Measurements from ENCODE around the gene SAA2. TPM values are rescaled to one million over a fixed set of nuclear protein-coding genes. Genes with fewer than 3 reads are reported as not detected.
"Not testable (repeated sequence)": the region's sequence is repeated elsewhere in the genome, so short reads cannot be mapped to it uniquely, and the experiment has no call there.

The SAA2 gene
- polyA plus RNA-seq: 100 to 1,000 TPM in 2 of 3 donors, 10 to 100 TPM in 1; 60.2 to 920 (median 158) TPM

DNA sequence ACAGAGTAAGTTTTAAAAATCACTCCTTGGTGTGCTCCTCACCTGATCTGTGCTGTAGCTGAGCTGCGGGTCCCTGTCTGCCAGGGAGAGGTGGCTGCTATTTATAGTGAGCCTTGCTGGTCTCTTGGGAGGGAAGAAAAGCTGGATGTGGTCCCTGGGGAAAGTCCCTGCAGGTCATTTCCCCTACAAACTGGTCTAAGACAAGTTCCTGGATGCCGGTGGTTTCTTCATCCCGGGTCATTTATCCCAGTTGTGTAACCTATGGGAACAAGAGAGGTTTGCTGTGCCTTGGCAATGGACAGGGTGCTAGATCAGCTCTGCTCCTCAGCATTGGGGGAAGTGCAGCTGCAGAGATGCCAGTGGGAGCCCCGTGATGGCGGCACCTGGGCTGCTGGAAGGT, at the start of gene SAA2:
TSS of gene SAA2 (minus strand) at position 108 of the 400 bp plus-strand sequence. CDS start 657 bp downstream, outside the sequence.
- 65 to 66% (median 65%) methylated on average over 5 of the region's 5 CpGs for WGBS, 3 donors
- H3K27ac ChIP-seq (ENCODE audit: low read depth, low read length): no peak within 1 kb of the TSS

DNA sequence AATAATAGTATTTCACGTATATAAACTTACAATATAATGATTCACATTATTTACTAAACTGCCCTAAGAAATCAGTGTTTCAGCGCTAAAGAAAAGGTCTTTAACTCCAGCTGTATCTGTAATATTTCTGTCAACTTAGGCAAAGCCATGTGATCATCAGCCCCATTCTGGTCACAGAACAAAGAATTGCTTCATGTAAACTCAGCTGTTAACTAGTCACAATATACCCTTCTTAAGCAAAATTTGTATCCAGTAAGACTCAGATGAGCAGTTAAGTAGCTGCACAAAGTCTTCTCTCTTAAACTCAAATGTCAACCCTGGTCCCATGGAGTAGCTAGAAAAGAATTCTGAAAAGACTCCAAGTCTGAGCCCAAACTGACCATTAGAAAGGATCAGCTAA, 46.8 kb upstream of the SAA2 start:
- H3K27ac ChIP-seq (ENCODE audit: low read depth, low read length): no peak overlapping the region
- WGBS, 3 donors: 94 to 98% (median 95%) methylated on average over 2 of the region's 2 CpGs

DNA sequence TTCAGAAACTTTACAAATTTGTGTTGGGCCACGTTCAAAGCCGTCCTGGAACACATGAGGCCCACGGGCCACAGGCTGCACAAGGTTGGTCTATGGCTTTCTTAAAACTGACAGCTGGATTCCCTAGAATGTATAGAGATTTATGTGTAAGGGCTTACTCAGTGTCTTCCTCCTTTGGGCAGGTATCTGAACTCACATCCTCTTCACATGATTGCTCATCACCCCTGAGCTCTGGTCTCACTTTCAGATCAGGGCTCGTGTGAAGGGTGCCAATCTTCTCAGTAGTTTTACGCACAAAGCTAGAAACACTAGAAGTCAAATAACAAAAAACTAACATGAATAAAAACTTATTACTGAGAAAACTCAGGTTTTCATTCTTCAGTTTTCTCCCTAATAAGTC, 46.4 kb upstream of the SAA2 start:
- H3K27ac ChIP-seq (ENCODE audit: low read depth, low read length): no peak overlapping the region
- 92 to 95% (median 94%) methylated on average over 5 of the region's 5 CpGs for WGBS, 3 donors

DNA sequence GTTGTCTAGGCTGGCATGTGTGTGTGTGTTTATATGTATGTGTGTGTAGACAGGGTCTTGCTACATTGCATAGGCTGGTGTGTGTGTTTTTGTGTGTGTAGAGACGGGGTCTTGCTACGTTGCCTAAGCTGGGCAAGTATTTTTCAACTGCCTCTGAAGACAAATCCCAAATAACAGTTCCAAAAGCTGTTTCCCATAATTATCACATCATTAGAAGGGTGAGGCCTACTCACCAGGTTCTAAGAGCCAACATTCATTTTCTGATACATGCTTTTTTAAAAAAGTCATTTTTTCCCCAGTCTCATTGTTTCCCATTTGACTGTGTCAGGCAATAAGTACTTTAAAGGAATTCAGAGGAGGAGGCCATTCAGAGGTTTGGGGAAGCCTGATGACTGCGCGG, 40.4 kb upstream of the SAA2 start:
- WGBS, 3 donors: 95 to 98% (median 95%) methylated on average over 4 of the region's 4 CpGs
- H3K27ac ChIP-seq (ENCODE audit: low read depth, low read length): no peak overlapping the region

DNA sequence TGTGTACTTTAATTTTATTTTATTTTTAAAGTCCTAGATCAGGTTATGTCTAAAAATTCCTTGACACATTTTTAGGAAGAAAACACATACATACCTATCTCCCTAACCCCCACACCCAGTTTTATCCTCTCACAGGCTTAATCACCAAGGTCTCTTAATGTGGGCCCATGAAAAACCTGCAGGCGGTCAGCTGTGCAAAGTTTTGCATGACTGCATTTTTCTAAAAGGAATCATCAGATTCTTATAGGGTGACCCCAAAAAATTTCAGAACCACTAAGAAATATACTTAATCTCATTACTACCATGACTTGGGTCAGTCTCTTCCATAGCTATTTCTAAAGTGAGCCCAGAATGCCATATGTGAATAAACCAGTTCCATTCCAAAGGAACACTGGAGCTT, 37.4 kb upstream of the SAA2 start:
- WGBS, 3 donors: 96 to 97% (median 97%) methylated on average over 1 of the region's 1 CpG
- no peak overlapping the region for H3K27ac ChIP-seq (ENCODE audit: low read depth, low read length)

DNA sequence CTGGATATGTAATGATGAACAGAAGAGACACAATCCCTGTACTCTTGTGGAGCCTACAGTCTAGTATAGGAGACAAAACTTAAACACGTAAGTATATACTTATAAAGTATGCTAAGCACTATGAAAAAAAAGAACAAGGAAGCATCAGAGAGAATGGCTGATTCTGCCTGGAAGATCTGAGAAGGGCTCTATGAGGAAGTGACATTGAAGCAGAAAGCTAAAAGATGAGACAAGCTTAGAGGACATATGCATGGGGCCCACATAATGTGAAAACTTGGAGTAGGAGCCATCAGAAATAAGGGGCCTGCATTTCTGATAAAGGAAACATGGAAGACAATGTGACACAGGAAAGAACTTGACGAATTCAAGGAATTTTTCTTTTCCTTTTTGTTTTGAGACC, 34.2 kb upstream of the SAA2 start:
- H3K27ac ChIP-seq (ENCODE audit: low read depth, low read length): no peak overlapping the region
- WGBS, 3 donors: 84 to 93% (median 90%) methylated on average over 2 of the region's 2 CpGs

DNA sequence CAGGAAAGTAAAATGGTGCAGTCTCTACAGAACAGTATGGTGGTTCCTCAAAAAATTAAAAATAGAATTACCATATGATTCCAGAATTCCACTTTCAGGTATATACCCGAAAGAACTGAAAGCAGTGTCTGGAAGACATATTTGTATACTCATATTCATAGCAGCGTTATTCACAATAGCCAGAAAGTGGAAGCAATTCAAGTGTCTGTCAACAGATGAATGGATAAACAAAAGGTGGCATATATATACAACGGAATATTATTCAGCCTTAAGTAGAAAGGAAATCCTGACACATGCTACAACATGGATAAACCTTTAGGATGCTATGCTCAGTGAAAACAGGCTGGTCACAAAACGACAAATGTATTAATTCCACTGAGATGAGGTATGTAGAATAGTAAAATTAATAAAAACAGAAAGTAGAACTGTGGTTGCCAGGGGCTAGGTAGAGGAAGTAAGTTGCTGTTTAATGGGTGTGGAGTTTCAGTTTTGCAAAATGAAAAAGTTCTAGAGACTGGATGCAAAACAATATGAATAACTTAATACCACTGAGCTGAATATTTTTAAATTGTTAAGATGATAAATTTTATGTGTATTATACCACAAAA, 32.1 kb upstream of the SAA2 start:
- H3K27ac ChIP-seq (ENCODE audit: low read depth, low read length): no peak overlapping the region
- WGBS, 3 donors: 75 to 91% (median 82%) methylated on average over 4 of the region's 4 CpGs

DNA sequence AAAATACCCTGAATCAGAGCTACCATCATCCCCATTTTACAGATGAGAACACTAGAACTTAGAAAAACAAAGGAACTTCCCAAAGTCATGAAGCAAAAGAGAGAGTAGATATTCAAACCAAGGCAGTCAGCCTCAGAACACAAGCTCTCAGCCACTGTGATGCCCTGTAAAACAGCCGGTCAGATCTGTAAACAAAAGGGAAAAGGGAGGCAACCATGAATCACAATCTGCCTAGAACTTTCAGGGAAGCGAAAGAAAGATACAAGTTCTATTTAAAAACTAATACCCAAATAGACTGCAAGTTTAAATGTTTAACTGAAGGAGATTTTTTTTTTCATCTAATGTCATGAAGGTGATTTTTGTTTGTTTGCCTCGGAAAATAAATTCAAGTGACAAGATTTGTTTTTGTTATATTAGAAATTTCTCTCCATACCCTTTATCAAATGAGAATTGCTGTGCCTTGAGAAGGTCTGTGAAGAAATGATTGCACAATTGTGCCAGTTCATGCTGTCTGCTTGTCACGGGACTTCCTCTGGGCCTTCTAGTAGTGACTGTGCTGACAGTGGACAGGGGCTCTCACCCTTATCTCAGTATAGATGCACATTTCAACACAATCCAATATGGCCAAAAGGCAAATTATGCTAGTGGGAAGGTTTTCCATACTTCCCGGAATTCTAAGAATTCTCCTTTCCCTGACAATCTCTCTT, 29.2 kb upstream of the SAA2 start:
- no peak overlapping the region for H3K27ac ChIP-seq (ENCODE audit: low read depth, low read length)
- 71 to 90% (median 72%) methylated on average over 5 of the region's 5 CpGs for WGBS, 3 donors

DNA sequence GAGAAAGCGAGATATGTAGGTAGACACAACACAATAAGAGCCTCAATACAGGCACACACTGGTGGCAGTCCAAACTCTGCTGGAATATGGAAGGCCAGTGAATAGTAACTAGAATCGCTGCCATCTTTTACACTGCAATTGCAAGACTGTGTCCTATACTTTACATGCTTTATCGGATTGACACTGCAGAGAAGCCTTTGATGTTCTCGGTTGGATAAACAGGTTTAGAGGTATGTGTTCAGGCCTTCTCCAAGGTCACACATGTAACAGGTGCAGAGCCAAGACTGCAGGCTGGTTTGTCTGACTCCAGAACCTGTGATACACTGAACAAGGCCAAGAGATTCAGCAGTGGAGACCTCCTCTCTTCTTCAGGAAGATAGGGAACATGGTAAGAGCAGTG, 22.7 kb upstream of the SAA2 start:
- no peak overlapping the region for H3K27ac ChIP-seq (ENCODE audit: low read depth, low read length)
- 50 to 81% (median 70%) methylated on average over 4 of the region's 4 CpGs for WGBS, 3 donors

DNA sequence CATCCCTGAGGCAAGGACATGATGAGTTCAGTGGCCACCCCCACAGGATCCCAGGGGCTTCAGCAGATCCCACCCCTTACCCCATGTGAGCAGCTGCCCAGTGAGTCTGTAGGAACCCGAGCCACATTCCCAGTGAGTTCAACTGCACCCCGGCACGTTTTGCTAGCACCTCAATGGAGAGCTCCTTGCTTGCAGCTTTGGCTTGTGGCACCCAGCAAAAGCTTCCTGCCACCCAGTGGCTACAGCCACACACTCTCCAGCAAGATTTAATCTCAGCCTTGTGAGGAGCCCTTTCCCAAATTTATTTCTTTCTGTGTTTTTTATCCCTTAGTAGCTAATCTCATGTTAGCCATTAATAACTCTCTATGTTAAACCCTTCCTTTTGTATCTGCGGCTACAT, 21.6 kb upstream of the SAA2 start:
- 75 to 77% (median 76%) methylated on average over 4 of the region's 4 CpGs for WGBS, 3 donors
- no peak overlapping the region for H3K27ac ChIP-seq (ENCODE audit: low read depth, low read length)

DNA sequence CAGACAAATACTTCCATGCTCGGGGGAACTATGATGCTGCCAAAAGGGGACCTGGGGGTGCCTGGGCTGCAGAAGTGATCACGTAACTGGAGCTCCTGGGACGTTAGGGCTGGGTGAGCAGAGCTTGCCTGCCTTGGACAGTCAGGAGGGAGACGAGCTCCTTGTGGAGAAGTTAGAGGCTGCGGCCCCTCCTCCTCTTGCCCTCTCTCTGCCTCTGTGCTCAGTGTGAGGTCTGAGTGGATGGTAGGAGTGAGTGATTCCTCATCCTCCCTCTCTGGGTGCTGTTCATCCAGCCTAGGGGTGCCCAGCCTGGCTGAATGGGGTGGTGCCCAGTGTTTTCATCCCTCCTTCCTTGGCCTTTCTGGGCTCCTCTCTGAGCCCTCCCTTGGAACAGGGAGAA, 20.8 kb upstream of the SAA2 start:
- 45 to 89% (median 71%) methylated on average over 1 to 2 of the region's 5 CpGs for WGBS, 3 donors
- not testable (repeated sequence) for H3K27ac ChIP-seq (ENCODE audit: low read depth, low read length)

DNA sequence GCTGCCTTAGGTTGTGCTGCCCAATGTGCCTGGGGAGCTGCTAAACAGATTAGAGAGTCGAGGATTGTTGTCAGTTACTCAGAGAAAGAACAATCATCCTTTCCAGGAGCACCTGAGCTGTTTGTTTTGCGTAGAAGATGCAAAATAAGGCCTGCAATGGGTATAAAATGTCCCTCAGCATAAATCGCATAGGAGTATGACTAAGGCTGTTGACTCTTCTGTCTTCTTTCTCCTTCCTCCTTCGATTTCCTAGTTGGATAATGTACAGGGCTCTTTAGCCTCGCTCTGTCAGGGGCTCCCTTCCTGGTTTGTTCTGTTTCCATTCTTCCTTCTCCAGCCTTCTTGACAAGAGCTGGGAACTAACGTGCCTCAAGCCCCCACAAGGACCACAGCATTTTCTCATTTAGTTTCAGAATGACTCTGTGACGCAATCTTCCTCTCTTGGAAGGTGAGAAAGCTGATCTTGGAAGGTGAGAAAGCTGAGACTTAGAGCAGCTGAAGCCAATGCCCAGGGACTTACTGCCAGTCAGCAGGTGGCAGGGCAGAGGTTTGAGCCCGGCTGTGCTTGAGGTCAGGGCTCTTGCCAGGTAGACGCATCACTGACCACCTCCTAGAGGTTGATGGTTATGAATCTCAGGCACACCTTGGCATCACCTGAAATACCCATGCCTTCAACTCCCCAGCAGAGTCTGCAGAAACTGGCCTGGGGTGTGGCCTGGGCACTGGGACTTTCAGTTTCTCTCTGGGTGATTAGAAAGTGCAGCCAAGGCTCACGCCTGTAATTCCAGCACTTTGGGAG, 19.1 kb upstream of the SAA2 start:
- H3K27ac ChIP-seq (ENCODE audit: low read depth, low read length): not testable (repeated sequence)
- WGBS, 3 donors: 70 to 82% (median 71%) methylated on average over 3 to 6 of the region's 10 CpGs

DNA sequence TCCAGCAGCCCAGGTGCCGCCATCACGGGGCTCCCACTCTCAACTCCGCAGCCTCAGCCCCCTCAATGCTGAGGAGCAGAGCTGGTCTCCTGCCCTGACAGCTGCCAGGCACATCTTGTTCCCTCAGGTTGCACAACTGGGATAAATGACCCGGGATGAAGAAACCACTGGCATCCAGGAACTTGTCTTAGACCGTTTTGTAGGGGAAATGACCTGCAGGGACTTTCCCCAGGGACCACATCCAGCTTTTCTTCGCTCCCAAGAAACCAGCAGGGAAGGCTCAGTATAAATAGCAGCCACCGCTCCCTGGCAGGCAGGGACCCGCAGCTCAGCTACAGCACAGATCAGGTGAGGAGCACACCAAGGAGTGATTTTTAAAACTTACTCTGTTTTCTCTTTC, 17.5 kb upstream of the SAA2 start, which contains the start of gene SAA1:
TSS of gene SAA1 (plus strand) at position 316 of the 400 bp plus-strand sequence. CDS start 624 bp downstream, outside the sequence.
- 52 to 60% (median 54%) methylated on average over 8 of the region's 8 CpGs for WGBS, 3 donors
- no peak within 1 kb of the TSS for H3K27ac ChIP-seq (ENCODE audit: low read depth, low read length)

DNA sequence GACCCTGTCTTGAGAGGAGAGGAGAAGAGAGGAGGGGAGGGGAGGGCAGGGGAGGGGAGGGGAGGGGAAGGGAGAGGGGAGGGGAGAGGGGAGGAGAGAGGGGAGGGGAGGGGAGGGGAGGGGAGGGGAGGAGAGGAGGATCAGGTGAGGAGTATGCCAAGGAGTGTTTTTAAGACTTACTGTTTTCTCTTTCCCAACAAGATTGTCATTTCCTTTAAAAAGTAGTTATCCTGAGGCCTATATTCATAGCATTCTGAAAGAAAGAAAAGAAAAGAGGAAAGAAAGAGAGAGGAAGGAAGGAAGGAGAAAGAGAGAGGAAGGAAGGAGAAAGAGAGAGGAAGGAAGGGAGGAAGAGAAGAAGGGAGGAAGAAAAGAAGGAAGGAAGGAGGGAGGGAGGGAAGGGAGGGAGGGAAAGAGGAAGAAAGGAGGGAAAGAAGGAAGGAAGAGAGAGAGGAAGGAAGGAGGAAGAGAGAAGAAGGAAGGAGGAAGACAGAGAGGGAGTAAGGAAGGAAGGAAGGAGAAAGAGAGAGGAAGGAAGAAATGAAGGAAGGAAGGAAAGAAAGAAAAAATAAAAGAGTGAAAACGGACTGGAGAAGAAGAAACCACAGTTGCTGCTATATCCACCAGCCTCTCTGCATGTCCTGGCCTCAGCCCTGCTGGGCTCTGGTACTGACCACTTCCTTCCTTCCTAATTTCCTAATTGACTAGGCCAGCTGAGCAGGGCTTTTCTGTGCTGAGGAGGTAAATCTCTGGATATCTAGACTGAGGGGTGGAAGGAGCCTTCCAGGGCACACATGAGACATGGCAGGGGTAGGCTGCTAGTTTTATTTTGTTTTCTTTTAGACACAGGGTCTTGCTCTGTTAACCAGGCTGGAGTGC, 16.4 kb upstream of the SAA2 start:
- WGBS, 3 donors: 14 to 59% (median 35%) methylated on average over 1 of the region's 1 CpG
- H3K27ac ChIP-seq (ENCODE audit: low read depth, low read length): no peak overlapping the region

DNA sequence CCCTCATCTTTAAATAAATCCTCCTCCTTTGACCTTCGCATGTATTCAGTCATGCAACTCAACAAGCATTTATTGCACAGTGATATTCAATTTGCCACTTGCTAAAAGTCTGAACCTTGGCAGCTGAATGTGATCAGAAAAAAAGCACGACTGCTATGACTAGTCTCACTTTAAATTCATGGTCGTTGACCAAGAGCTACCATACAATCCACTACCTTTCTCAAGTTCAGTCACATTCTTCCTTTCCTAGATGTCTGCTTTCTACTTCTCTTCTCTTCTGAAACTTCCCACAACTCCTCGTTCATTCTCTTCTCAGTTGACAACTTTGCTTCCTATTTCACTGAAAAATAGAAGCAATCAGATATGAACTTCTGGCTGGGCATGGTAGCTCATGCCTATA, 15.6 kb upstream of the SAA2 start:
- 70 to 78% (median 76%) methylated on average over 4 of the region's 4 CpGs for whole genome bisulfite sequencing, 3 donors
- no peak overlapping the region for H3K27ac ChIP-seq (ENCODE audit: low read depth, low read length)

DNA sequence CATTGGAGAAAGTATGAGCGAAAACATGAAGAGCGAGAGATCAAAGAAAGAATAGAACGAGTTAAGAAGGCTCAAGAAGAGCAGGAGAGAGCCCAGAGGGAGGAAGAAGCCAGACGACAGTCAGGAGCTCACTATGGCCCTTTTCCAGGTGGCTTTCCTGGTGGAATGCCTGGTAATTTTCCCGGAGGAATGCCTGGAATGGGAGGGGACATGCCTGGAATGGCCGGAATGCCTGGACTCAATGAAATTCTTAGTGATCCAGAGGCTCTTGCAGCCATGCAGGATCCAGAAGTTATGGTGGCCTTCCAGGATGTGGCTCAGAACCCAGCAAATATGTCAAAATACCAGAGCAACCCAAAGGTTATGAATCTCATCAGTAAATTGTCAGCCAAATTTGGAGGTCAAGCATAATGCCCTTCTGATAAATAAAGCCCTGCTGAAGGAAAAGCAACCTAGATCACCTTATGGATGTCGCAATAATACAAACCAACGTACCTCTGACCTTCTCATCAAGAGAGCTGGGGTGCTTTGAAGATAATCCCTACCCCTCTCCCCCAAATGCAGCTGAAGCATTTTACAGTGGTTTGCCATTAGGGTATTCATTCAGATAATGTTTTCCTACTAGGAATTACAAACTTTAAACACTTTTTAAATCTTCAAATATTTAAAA, 14.3 kb upstream of the SAA2 start:
- WGBS, 3 donors: 60 to 74% (median 74%) methylated on average over 8 of the region's 8 CpGs
- H3K27ac ChIP-seq (ENCODE audit: low read depth, low read length): not testable (repeated sequence)

DNA sequence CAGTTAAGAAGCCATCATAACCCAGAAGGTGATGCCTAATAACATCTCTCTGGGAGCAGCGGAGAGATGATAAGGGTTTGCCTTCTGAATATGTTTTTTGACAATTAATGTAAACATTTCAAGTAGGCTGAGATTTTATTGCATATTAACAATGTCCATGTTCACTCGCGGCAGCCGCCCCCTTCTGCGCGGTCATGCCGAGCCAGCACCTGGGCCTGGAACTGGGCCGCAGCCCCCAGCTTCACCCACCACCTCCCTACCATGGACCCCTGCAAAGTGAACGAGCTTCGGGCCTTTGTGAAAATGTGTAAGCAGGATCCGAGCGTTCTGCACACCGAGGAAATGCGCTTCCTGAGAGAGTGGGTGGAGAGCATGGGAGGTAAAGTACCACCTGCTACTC, 13.3 kb upstream of the SAA2 start:
- no peak overlapping the region for H3K27ac ChIP-seq (ENCODE audit: low read depth, low read length)
- 93 to 95% (median 93%) methylated on average over 14 of the region's 14 CpGs for WGBS, 3 donors

DNA sequence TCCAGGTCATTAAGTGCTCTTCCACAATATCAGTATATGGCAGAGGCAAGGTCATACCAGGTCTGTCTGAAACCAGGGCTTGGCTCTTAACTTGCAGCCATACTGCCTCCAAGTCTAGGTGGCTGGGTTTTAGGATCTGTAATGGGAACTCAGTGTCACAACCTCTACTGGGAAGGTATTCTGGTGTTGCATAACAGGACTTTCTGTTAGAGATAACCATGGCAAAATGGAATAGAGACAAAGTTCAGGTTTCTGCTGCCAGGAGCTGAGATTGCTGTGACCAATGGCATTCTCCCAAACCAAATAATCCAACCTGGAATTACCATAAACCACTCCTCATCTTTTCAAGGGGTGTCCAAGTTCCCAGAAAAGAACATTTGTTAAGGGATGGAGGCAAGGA, 10.8 kb upstream of the SAA2 start:
- no peak overlapping the region for H3K27ac ChIP-seq (ENCODE audit: low read depth, low read length)
